Islet precursor cell (in vitro differentiated cells): Measurements from ENCODE around the gene NR4A1.
A peak's percentile ranks its signal among the peaks of the same experiment; 100 is the strongest.

Experiments
- DNase-seq: peaks from one replicate; pipeline ENCODE4 v3.0.0-alpha.2; 2018

The NR4A1 gene

DNA sequence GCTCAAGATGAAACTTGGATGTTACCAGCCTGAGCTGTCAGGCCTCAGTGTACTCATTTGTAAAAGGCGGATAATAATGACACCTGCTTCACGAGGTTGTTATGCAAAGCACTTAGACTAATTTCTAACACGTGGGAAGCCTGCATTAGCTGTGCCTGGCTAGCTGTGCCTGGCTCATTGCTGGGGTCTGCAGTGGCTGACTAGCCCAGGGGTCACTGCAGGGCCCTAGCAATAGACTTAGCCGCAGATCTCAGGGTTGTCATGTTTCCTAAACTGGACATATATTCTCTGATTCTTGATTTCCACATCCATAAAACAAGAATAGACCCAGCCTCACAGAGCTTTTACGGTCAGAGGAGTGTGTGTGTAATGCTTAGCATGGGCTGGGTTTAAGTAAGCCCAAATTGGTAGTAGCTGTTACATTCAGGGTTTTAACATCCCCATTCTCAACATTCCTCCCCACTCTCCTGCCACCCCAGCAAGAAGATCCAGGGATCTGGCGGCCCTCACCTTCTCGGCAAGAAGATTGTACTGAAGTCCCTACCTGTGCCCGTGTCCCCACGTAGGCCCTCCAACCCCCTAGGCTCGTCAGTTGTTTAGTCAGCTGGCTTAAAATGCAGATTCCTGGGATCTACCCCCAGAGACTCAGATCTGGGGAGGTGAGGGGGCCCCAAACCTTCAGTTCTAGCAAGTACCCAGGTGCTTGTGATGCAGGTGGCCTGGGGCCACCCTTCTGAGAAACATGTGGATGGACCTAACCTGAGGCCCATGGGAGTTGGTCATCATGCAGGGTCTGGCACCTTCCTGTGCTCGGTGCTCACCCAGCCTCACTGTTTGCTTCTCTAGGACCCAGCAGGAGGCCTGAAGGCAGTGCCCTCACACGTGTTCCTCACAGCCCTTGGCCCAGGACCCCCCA, 8.6 kb downstream of the NR4A1 start:
- no peak for DNase-seq

DNA sequence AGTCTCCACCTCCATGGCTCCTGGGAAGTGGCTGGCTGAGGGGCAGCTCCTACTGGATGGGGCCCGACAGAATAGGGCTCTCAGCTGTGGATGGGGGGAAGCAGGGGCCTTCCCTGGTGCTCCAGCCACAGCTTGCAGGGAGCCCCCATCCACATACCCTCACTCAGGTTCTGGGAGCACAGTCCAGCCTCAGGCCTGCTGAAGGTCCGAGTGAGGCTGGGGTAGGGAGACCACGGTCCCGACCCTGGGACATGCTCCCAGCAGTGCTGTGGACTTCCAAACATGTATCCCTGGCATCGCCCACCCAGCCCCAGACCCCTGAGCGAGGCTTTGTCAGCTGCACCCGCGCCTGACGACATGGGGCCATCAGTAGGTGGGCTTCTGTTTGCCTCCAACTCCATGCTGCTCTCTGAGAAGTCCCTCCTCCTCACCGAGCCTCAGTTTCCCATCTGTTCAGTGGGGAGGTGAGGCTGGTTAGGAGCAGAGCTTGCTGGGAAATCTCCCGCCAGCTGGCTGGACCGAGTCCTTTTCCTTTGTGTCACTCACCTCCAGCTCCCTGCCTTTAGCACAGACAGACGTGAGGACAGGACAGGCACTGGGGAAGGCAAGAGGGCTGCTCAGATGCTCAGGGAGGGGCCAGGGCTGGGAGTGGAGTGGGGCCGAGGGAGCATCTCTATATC, 9.4 kb downstream of the NR4A1 start:
- no peak for DNase-seq

DNA sequence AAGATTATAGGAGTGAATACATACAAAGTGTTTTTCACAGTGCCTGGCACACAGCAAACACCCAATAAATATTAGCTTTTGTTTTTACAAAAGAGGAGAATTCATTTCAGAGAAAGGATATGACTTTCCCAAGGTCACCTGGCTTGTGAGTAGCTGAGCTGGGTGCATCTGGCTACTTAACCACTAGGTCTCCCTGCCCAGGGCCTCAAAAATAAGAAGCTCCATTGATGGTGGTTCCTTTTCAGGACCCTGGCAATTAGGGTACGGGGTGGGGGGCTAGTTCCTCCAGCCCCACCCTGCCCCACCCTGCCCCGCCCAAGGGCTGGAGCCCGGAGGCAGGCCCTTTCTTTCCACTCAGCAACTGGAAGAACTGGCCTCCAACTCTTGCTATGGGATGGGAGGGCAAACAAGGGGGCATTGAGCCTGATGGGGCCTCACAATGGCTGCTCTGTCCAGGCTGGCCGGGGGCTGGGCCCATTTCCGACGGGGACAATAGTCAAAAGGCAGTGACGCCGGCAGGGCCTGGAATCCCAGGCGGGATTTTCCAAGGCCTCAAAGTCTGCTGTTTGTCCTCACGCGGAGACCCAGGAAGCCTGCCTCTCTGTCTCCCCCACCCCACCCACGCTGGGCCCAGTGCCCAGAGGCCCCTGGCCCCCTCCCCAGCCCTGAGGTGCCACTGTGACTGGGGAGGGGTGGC, 10.4 kb downstream of the NR4A1 start:
- peak; percentile 85 for DNase-seq

DNA sequence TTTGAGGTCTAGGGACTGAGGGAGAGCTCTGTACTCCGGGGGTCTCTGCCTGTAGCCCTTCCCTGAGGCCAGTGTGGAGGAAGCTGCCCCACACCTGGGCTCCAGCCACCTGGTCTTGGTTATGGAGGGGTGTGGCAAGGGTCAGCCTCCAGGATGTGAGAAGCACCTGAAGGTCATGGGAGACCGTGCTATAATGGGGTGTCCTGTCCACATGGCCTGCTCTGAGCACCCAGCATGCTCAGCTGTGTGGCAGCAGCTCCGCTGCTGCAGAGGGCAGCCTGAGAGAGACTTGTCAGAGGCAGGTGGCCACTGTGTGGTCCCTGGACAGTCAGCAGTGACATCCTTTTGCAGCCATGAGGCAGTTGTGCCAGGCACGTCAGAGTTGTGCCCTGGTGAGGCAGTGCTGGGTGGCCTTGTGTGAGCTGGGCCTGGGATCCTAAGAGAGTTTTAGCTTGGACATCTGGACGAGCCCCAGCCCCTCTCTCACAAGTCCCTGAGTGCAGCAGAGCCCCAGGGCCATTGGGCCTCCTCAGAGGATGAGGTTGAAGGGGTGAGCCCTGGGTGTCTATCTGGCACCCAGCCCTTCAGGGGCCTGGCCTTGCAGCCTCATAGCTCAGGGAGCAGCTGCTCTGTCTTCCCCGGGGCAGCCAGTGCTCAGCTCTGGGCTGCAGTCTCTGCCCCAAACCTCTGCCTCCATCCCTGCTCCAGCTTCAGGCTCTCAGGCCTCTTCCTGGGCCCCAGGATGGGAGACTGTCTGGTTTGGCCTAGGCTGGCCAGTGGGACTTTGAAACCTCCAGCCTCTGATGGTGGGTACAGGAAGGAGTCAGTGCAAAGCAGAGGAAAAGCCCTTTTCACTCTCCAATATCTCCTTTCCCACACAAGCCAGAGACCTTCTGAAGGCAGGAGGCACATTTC, 11.2 kb downstream of the NR4A1 start:
- DNase-seq: no peak

DNA sequence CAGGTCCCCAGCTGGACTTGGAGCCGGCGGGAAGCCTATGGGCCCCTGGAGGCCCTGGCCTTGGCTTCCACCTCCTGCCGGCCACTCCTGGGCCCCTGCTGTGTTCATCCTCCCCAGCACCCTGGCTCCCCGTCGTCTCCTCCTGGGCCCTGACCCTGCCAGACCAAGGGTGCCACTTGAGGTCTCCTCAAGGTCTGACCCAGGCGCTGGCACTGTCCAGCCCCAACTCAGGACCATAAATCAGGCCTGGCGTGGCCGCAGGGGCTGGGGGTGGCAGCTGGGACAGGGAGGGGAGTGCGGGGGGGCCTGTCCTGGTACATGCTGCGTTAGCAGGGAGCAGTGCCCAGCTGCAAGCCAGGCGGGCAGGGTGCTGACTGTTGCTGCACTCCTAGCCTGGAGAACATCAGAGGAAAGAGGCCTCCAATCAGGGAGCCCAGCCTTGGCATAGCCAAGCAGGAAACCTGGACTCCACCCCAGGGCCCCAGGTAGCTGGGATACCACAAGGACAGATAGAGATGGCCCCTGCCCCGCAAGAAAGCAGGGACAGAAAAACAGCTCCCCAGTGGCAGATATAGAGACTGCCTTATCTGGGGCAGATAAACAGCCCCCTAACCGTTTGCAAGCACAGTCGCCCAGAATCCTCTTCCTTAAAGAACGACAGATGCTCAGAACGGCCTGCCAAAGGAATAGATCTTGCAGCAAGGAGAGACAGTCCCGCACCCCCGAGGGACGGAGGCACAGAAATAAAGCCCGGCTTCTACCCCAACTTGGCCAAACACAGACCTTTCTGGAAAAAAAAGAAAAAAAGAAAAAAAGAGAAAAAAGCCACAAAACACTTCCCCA, 12.1 kb downstream of the NR4A1 start:
- no peak for DNase-seq

DNA sequence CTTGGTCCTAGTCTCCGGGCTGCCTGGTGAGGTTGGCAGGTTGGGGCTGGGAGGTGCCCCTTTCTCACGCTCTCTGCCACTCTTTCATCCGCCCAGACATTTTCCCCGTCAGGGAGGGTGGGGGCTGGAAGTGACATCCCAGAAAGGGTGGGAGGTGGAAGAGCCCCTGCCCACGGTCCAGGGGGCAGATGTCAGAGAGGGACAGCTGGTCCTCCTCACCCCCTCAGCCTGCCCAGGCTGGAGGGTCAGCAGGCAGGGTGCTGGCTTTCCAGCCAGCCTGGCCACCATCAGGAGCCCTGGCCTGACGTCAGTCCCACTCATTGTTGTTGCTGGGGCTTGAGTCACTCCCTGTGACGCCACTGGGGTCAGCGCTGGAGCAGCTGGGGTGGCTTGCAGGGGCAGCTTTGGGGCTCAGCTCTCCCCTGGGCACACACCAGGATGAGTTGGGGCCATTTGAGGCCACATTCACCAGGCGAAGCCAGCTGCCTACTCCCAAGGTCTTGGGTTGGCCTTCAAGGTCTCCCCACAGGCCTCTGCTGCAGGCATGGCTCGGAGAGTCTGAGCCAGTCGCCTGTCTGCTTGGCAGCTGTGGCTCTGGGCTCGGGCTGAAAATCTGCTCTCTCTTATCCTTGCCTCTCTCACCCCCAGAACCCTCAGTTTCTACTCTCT, 12.9 kb downstream of the NR4A1 start:
- no peak for DNase-seq

DNA sequence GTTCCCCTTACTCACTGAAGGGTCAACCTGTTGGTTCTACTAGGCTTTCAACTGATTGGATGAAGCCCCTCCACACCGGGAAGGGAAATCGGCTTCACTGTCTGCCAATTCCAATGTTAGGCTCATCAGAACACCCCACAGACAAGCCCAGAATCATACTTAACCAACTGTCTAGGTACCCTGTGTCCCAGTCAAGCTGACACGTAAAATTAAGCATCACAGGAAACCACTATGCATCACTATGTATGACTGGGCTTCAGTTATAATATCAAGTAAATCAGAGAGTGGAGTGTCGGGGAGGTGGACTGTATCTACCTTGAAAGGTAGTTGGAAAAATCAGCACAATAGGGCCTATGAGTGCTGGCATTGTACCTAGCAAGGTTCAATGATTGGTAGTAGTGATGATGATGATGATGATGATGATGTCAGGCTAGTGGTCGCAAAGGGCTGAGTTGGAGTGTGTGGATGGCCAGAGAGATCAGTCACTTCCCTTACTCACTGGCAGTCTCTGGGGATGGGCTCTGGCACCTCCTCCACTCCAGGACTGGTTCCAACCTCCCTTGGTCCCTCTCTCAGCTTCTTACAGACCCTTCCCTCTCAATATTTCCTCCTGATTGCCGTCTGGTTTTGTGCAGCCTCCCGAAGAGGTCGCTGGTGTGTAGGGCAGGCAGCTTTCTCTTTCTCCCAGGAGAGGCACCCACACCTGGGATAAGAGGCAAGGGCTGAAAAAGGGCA, 15.3 kb downstream of the NR4A1 start:
- no peak for DNase-seq

DNA sequence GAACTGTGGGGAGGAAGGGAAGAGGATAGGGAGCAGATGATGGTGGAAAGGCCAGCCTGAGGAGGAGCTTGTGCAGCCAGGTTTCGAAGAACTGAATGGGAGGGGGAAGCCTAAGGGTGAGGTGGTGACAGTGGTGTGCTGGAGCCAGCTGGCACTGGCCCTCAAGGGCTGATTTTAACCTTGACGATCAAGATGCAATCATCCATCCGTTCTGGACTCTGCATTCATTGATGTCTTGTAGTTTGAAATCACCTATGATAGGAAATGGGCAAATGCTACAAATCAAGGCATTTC, 15.8 kb downstream of the NR4A1 start:
- no peak for DNase-seq

DNA sequence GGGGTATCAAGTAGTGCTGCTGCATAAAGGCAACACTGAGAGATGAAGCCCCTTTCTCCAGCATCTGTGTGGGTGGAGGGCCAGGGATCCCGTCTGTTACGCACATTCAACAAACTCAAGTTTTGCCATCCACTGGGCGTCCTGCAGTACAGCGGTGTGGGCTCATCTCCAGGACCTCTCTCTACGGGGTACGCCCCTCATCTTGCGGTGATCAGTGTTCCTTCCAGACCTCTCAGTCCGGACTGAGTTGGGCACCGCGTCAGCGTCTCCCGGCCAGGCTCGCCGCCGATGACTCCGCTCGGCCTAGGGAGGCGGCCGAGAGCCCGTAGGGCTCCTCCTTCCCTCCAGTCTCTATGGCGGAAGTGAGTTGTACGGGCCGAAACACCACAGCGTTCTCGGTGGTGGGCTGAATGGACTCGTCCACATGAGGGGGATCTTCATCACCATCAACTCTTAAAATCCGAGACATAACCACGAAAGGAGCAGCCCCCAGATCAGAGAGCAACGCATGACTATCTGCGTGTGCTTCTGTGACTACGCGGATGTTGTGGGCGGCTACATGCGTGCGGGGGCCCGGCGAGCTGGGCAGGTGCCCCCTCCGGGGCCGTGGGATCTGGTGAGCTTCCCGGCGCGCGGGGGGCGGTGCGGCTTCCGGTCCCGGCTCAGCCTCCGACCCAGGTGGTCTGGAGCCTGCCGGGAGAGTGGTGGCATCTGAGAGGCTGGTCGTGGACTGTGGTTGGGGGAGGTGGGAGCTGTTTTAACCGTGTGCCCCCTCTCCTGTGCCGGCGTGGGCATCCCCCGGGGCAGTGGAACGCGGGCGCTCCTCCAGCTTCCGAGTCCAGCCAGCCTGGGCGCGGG, 18.3 kb downstream of the NR4A1 start, which contains the start of gene ATG101:
Gene ATG101 (plus strand): TSS at position 652 of the 858 bp plus-strand sequence. CDS start 3,673 bp downstream, outside the sequence.
- DNase-seq: peak; percentile 98

DNA sequence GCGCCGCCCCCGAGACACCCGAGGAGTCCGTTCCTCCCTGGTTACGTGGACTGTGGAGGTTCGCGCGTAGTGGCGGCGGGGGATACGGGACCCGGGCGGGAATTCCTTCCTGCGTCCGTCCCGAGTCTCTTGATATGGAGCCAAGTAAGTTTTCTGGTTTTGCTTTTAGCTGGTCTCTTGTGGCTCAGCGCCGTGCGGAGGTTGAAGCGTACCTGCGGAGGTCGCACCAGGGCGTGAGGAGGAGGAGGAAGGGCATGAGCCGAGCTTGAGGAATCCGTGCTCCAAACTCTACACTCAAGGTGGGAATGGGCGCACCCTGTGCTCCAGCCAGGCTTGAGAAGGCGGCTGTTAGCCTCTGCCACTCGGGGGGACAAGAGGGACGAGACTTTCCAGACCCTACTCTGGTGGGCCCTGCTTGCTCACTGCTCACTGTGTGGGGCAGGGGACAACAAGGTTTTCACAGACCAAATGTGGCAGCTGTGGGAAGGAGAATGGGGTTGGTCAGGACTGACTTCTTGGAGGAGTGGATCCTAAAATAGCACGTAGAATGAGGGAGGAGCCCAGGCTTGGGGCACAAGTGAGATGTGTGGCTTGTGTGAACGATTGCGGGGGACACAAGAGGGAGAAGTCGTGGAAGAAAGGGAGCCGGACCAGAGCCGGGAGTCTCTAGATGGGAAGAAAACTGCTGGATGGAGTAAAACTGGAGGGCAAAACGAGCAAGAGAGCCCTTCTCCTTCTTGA, 19.1 kb downstream of the NR4A1 start:
- DNase-seq: no peak

DNA sequence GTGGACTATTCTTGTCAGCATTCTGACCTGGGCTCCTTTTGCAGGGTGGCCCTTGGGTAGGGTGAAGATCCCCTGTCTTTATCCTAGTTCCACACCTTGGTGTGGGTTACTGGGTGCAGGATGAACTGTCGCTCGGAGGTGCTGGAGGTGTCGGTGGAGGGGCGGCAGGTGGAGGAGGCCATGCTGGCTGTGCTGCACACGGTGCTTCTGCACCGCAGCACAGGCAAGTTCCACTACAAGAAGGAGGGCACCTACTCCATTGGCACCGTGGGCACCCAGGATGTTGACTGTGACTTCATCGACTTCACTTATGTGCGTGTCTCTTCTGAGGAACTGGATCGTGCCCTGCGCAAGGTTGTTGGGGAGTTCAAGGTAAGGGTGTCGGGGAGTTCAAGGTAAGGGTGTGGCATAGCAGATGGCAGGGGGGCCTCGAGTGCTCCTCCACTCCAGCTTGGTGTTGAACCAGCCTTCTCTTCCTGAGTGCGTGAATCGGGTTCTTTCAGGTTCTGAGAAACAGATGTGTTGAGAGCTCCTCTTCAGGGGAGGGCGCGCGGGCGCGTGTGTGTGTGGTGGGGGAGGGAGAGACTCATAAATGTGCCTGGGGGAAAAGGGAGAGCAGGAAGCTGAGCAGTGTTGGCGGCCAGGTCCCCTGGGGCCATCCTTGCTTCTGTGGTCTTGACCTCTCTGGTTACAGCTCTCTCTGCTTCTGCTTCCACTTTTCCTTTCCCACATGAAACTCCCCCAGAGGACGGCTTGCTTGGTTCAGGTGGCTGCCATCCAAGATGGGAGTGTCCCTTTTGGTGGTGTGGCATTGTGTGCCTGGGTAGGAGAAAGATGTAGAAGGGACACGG, 22.5 kb downstream of the NR4A1 start:
- no peak for DNase-seq

DNA sequence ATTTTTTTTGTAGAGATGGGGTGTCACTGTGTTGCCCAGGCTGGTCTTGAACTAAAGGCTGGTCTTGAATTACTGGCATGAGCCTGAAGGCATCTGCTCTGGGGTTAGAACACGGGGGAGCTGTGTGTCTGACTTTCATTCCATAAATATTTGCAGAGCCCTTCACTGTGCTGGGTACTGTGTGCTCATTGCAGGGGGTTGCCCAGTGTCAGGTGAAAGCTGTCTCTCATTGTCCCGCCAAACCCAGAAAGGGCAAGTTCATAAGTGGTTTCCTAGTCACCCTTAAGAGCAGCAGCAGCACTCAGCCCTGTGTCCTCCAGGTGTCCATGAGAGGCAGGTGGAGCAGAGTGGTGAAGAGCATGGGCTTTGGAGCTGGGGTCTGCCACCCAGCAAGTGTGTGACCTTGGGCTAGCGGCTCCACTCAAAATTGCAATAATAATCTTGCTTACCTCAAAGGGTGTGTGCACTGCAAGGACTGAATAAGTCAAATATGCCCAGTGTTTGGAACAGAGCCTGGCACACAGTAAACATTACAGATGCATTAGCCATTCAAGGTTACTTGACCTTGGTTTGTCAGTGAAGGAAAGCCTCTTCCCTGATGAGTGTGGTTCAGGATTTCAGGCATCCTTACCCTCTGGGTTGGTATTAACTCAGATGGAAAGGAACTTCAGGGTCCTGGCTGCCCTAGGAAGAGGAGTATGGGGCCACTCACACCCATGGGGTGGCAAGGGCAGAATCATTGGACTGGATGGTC, 23.9 kb downstream of the NR4A1 start:
- no peak for DNase-seq

DNA sequence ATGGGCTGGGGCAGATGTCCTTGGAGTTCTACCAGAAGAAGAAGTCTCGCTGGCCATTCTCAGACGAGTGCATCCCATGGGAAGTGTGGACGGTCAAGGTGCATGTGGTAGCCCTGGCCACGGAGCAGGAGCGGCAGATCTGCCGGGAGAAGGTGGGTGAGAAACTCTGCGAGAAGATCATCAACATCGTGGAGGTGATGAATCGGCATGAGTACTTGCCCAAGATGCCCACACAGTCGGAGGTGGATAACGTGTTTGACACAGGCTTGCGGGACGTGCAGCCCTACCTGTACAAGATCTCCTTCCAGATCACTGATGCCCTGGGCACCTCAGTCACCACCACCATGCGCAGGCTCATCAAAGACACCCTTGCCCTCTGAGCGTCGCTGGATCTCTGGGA, 25.6 kb downstream of the NR4A1 start:
- no peak for DNase-seq

DNA sequence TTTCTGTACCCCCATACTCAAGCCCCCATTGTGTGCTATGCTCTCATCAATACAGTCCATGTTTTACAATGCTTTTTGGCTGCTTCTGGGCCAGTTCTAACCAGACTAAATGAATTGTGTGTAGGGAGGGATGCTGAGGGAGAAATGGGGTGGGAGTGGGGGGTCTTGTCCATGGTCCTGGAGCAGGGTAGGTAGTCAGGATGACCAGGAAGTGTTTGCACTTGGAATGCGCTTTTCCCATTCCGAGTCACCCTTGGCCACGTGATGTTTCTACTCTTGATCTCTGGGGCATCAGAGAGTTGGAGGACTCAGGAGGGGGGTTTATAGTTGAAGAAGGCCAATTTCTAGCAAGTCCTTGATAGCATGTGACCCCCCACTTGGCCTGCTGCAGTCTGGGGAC, 27.0 kb downstream of the NR4A1 start:
- DNase-seq: no peak

DNA sequence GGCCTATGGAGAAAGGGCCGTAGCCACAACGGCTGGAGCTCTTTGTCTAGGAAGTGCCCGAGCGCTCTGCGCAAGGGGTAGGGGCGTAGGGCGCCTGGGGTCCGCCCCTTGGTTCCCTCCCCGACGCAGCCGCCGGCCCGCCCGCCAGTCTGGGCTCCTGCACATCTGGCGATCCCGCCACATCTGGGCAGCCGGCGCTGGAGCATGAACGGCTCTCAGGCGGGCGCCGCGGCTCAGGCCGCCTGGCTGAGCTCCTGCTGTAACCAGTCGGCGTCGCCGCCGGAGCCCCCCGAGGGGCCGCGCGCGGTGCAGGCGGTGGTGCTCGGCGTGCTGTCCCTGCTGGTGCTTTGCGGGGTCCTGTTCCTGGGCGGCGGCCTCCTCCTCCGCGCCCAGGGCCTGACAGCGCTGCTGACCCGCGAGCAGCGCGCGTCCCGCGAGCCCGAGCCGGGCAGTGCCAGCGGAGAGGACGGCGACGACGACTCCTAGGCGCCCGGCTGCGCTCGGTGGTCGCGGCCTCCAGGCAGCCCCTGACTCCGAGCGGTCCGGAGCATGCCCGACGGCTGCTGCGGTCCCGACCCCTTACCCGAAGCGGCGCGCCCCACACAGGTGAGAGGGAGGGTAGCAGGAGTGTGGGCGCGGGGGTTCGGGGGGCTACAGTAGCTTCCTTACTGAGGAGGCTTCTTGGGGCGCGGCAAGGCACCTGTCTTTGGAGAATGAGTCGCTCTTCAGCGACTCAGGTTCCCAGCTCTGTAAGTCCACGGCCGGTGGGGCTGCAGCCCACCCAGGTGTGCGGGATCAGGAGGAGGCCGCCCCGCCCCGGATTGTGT, 28.5 kb downstream of the NR4A1 start, which contains the start of gene SMIM41:
Gene SMIM41 (plus strand): TSS at position 129 of the 827 bp plus-strand sequence. CDS start 76 bp downstream, at position 205.
- peak; percentile 50 for DNase-seq
